ENCODE results near the gene KLHL7. TPM values are rescaled to one million over a fixed set of nuclear protein-coding genes. Genes with fewer than 3 reads are reported as not detected.

Gene KLHL7
- total and polyA plus RNA-seq, 9 of the 15 experiments (the other 6 are each of a cell fraction or from before 2014, with no cell fraction given), result 4.2 to 63.1 (median 32.3) TPM

- TF ChIP-seq ZNF740 (CRISPR knock-in tag; IDR thresholded peaks at IDR 0.05), result no peak
- no peak for TF ChIP-seq ZNF740 (tag; IDR thresholded peaks at IDR 0.05)
- no peak for TF ChIP-seq PHB2 (IDR thresholded peaks at IDR 0.05; ENCODE audit: low read depth)
- no peak for TF ChIP-seq ZNF239 (CRISPR knock-in tag; IDR thresholded peaks at IDR 0.05)
- no peak for TF ChIP-seq NR0B1 (IDR thresholded peaks at IDR 0.05; ENCODE audit: partially characterized antibody)
- TF ChIP-seq ZNF699 (CRISPR knock-in tag; IDR thresholded peaks at IDR 0.05; ENCODE audit: insufficient replicate concordance), result no peak
- TF ChIP-seq ZNF41 (CRISPR knock-in tag; conservative IDR thresholded peaks at IDR 0.05), result no peak
Measured at GRCh38 chr7:23115991-23116390, 10.4 kb downstream of the KLHL7 start (continued).

GRCh38 chr7:23117841-23118240 lies 12.3 kb downstream of the KLHL7 start:
- no TSS peak for BruUV-seq (replicated peaks)
- 40% methylated on average over 2 of the region's 2 CpGs for WGBS (ENCODE audit: insufficient coverage, low coverage, missing lambda C conversion rate)
- ChIA-PET POLR2A (interaction anchor here (1.5 kb wide), 1 partner anchor 11 kb away, joined by 4 read pairs; no protein-coding TSS in a partner anchor), CTCF (ENCODE audit: low intra/inter-chr PET ratio) (no interaction called here)
- Histone ChIP-seq H2AFZ (ENCODE audit: low read depth, low read length) (no peak overlapping the region), H3K9ac (ENCODE audit: insufficient read depth in 1 of 2, low read depth in 2 of 2, low read length in 2 of 2) (no peak overlapping the region), H3K36me3 (ENCODE audit: control insufficient read depth, insufficient read depth, low read length) (no peaks in the 10 kb centered on the region), H3K27ac (ENCODE audit: extremely low read depth, low read depth, low read length) (no peak overlapping the region), H4K20me1 (replicated peaks; ENCODE audit: control insufficient read depth, insufficient read depth, low read length) (no peaks in the 10 kb centered on the region), H3K9me3 (replicated peaks; ENCODE audit: control insufficient read depth, insufficient read depth, low read depth, low read length) (no peaks in the 10 kb centered on the region), H3K9me1 (ENCODE audit: control insufficient read depth, insufficient read depth, low read length) (no peaks in the 10 kb centered on the region), H3K4me2 (ENCODE audit: insufficient read depth, low read length) (no peak overlapping the region), H3K79me2 (ENCODE audit: control insufficient read depth, insufficient read depth, low read length) (no peaks in the 10 kb centered on the region), H3K27me3 (ENCODE audit: control insufficient read depth in 2 of 2, insufficient read depth in 2 of 2, low read length in 2 of 2) (no peaks in the 10 kb centered on the region), H3K4me1 (replicated peaks in 1 of 2; ENCODE audit: control insufficient read depth in 2 of 2, insufficient read depth in 2 of 2, low read length in 2 of 2) (no peaks in the 10 kb centered on the region), H3K4me3 (no peak overlapping the region)
- TF ChIP-seq MEIS2 (IDR thresholded peaks at IDR 0.05; ENCODE audit: partially characterized antibody) (peak; percentile 25), FIP1L1 (IDR thresholded peaks at IDR 0.05; ENCODE audit: low read depth, low read length, poor library complexity, severe bottlenecking) (no peak)
- FAIRE-seq (no peak), DNase-seq (ENCODE audit: extremely low read depth in 1 of 4, low spot score in 3 of 4) (no peak), ATAC-seq (no peak)
- in situ Hi-C loops (cut with MboI) (no loop called here), intact Hi-C loops (cut with micrococcal nuclease) (no loop called here)

Data from K562 (cell line).